ENCODE data around the gene LRIG1.

The LRIG1 gene

GRCh38 chr3:66481071-66482017 is 19.5 kb downstream of the LRIG1 start:
- no peak for ATAC-seq
- no peak for TF ChIP-seq PPARA (CRISPR knock-in tag; IDR thresholded peaks at IDR 0.05; ENCODE audit: borderline replicate concordance)
- no peak for TF ChIP-seq ZC3H10 (CRISPR knock-in tag; IDR thresholded peaks at IDR 0.05)
- no peak for TF ChIP-seq OSR1 (CRISPR knock-in tag; IDR thresholded peaks at IDR 0.05)
- TF ChIP-seq CREB5 (CRISPR knock-in tag; IDR thresholded peaks at IDR 0.05; ENCODE audit: low read depth), result no peak
- TF ChIP-seq ZFP3 (CRISPR knock-in tag; IDR thresholded peaks at IDR 0.05), result no peak
- TF ChIP-seq ZNF8 (CRISPR knock-in tag; IDR thresholded peaks at IDR 0.05), result no peak
- no peak for TF ChIP-seq ZNF70 (CRISPR knock-in tag; IDR thresholded peaks at IDR 0.05)
- no peak for TF ChIP-seq SNAI2 (CRISPR knock-in tag; IDR thresholded peaks at IDR 0.05)
- TF ChIP-seq RARB (CRISPR knock-in tag; IDR thresholded peaks at IDR 0.05), result no peak
- no peak for TF ChIP-seq ESRRG (CRISPR knock-in tag; IDR thresholded peaks at IDR 0.05)
- no peak for TF ChIP-seq TCF4 (CRISPR knock-in tag; IDR thresholded peaks at IDR 0.05; ENCODE audit: borderline replicate concordance)
- TF ChIP-seq TOX (CRISPR knock-in tag; IDR thresholded peaks at IDR 0.05; ENCODE audit: borderline replicate concordance), result no peak
- no peak for TF ChIP-seq GLIS3 (CRISPR knock-in tag; IDR thresholded peaks at IDR 0.05)

GRCh38 chr3:66480666-66481065 is 20.2 kb downstream of the LRIG1 start:
- no peak for TF ChIP-seq PATZ1 (CRISPR knock-in tag; IDR thresholded peaks at IDR 0.05; ENCODE audit: borderline replicate concordance)
- TF ChIP-seq GLIS3 (CRISPR knock-in tag; IDR thresholded peaks at IDR 0.05), result no peak
- no peak for TF ChIP-seq TSHZ2 (CRISPR knock-in tag; IDR thresholded peaks at IDR 0.05)
- TF ChIP-seq PPARA (CRISPR knock-in tag; IDR thresholded peaks at IDR 0.05; ENCODE audit: borderline replicate concordance), result no peak
- no peak for TF ChIP-seq ZFP30 (CRISPR knock-in tag; IDR thresholded peaks at IDR 0.05)
- TF ChIP-seq CSDC2 (CRISPR knock-in tag; IDR thresholded peaks at IDR 0.05), result no peak
- no peak for TF ChIP-seq OSR1 (CRISPR knock-in tag; IDR thresholded peaks at IDR 0.05)
- TF ChIP-seq ZC3H10 (CRISPR knock-in tag; IDR thresholded peaks at IDR 0.05), result no peak
- no peak for TF ChIP-seq BACH2 (CRISPR knock-in tag; IDR thresholded peaks at IDR 0.05; ENCODE audit: borderline replicate concordance)
- TF ChIP-seq ARNTL (CRISPR knock-in tag; IDR thresholded peaks at IDR 0.05; ENCODE audit: borderline replicate concordance, low read depth), result no peak
- no peak for TF ChIP-seq CREB5 (CRISPR knock-in tag; IDR thresholded peaks at IDR 0.05; ENCODE audit: low read depth)
- TF ChIP-seq TCF4 (CRISPR knock-in tag; IDR thresholded peaks at IDR 0.05; ENCODE audit: borderline replicate concordance), result no peak
- no peak for TF ChIP-seq ZNF8 (CRISPR knock-in tag; IDR thresholded peaks at IDR 0.05)
- no peak for TF ChIP-seq RARB (CRISPR knock-in tag; IDR thresholded peaks at IDR 0.05)
- no peak for ATAC-seq

GRCh38 chr3:66479532-66479947 is 21.3 kb downstream of the LRIG1 start:
- TF ChIP-seq OSR1 (CRISPR knock-in tag; IDR thresholded peaks at IDR 0.05), result no peak
- TF ChIP-seq PPARA (CRISPR knock-in tag; IDR thresholded peaks at IDR 0.05; ENCODE audit: borderline replicate concordance), result no peak
- no peak for TF ChIP-seq CREB5 (CRISPR knock-in tag; IDR thresholded peaks at IDR 0.05; ENCODE audit: low read depth)
- TF ChIP-seq BACH2 (CRISPR knock-in tag; IDR thresholded peaks at IDR 0.05; ENCODE audit: borderline replicate concordance), result no peak
- TF ChIP-seq ZNF565 (CRISPR knock-in tag; conservative IDR thresholded peaks at IDR 0.05; ENCODE audit: low read depth), result no peak
- TF ChIP-seq SNAI2 (CRISPR knock-in tag; IDR thresholded peaks at IDR 0.05), result no peak
- TF ChIP-seq ZNF8 (CRISPR knock-in tag; IDR thresholded peaks at IDR 0.05), result no peak
- no peak for TF ChIP-seq ZNF70 (CRISPR knock-in tag; IDR thresholded peaks at IDR 0.05)
- TF ChIP-seq PATZ1 (CRISPR knock-in tag; IDR thresholded peaks at IDR 0.05; ENCODE audit: borderline replicate concordance), result no peak
- no peak for TF ChIP-seq ARNTL (CRISPR knock-in tag; IDR thresholded peaks at IDR 0.05; ENCODE audit: borderline replicate concordance, low read depth)
- TF ChIP-seq GLIS3 (CRISPR knock-in tag; IDR thresholded peaks at IDR 0.05), result no peak
- no peak for TF ChIP-seq ZC3H10 (CRISPR knock-in tag; IDR thresholded peaks at IDR 0.05)
- no peak for TF ChIP-seq CSRNP3 (CRISPR knock-in tag; IDR thresholded peaks at IDR 0.05)
- TF ChIP-seq ZFP30 (CRISPR knock-in tag; IDR thresholded peaks at IDR 0.05), result no peak
- TF ChIP-seq TCF4 (CRISPR knock-in tag; IDR thresholded peaks at IDR 0.05; ENCODE audit: borderline replicate concordance), result no peak
- ATAC-seq, result no peak
